Measurements from ENCODE around the gene C16orf74. TPM values are rescaled to one million over a fixed set of nuclear protein-coding genes. Genes with fewer than 3 reads are reported as not detected.

C16orf74 gene
- total RNA-seq, 1 experiment from 2014 or later, result 68.5 TPM

GRCh38 chr16:85668676-85669424 is 82.0 kb downstream of the C16orf74 start:
- Mint-ChIP-seq H3K27ac (ENCODE audit: low read depth, unreplicated experiment) (no peak overlapping the region), H3K4me1 (ENCODE audit: insufficient read depth, unreplicated experiment) (no peaks in the 10 kb centered on the region), H3K36me3 (ENCODE audit: insufficient read depth, unreplicated experiment) (peaks cover 79% of the 10 kb centered on the region), H3K4me3 (ENCODE audit: unreplicated experiment) (no peak overlapping the region), H3K27me3 (ENCODE audit: insufficient read depth, unreplicated experiment) (no peaks in the 10 kb centered on the region), H3K9me3 (ENCODE audit: unreplicated experiment) (no peaks in the 10 kb centered on the region)
- BruUV-seq (replicated peaks), result no TSS peak
- no peak for DNase-seq (ENCODE audit: unreplicated experiment)
- TF ChIP-seq CTCF (IDR thresholded peaks at IDR 0.05; ENCODE audit: unreplicated experiment), result no peak
- POLR2A ChIA-PET, result interaction anchor here (0.6 kb wide), 1 partner anchor 1477 kb away, joined by 3 read pairs; no protein-coding TSS in a partner anchor
- CTCF ChIA-PET, result interaction anchor here (0.8 to 1.1 kb wide), 2 partner anchors 9 to 53 kb away, joined by 3 to 4 read pairs; no protein-coding TSS in a partner anchor
- intact Hi-C loops (cut with micrococcal nuclease), result no loop called here

- Mint-ChIP-seq H3K4me1 (ENCODE audit: insufficient read depth, unreplicated experiment) (no peaks in the 10 kb centered on the region), H3K4me3 (ENCODE audit: unreplicated experiment) (no peak overlapping the region), H3K36me3 (ENCODE audit: insufficient read depth, unreplicated experiment) (peaks cover 78% of the 10 kb centered on the region), H3K27me3 (ENCODE audit: insufficient read depth, unreplicated experiment) (no peaks in the 10 kb centered on the region), H3K9me3 (ENCODE audit: unreplicated experiment) (no peaks in the 10 kb centered on the region), H3K27ac (ENCODE audit: low read depth, unreplicated experiment) (no peak overlapping the region)
- no peak for DNase-seq (ENCODE audit: unreplicated experiment)
- no TSS peak for BruUV-seq (replicated peaks)
- ChIA-PET CTCF (interaction anchor here (0.8 to 1.1 kb wide), 2 partner anchors 8 to 52 kb away, joined by 3 to 4 read pairs; no protein-coding TSS in a partner anchor), POLR2A (interaction anchor here (0.6 kb wide), 1 partner anchor 1478 kb away, joined by 3 read pairs; no protein-coding TSS in a partner anchor)
- intact Hi-C loops (cut with micrococcal nuclease), result no loop called here
- no peak for TF ChIP-seq CTCF (IDR thresholded peaks at IDR 0.05; ENCODE audit: unreplicated experiment)
Measured at GRCh38 chr16:85667841-85668413, 83.0 kb downstream of the C16orf74 start.

GRCh38 chr16:85667261-85667660 is 83.6 kb downstream of the C16orf74 start:
- H3K36me3 Mint-ChIP-seq (ENCODE audit: insufficient read depth, unreplicated experiment), result peaks cover 78% of the 10 kb centered on the region
- no TSS peak for BruUV-seq (replicated peaks)
- CTCF ChIA-PET, result interaction anchor here (1.1 kb wide), 1 partner anchor 52 kb away, joined by 4 read pairs; no protein-coding TSS in a partner anchor
- no peaks in the 10 kb centered on the region for H3K9me3 Mint-ChIP-seq (ENCODE audit: unreplicated experiment)
- TF ChIP-seq CTCF (IDR thresholded peaks at IDR 0.05; ENCODE audit: unreplicated experiment), result no peak
- no peaks in the 10 kb centered on the region for H3K27me3 Mint-ChIP-seq (ENCODE audit: insufficient read depth, unreplicated experiment)
- H3K27ac Mint-ChIP-seq (ENCODE audit: low read depth, unreplicated experiment), result no peak overlapping the region
- POLR2A ChIA-PET, result no interaction called here
- intact Hi-C loops (cut with micrococcal nuclease), result no loop called here
- DNase-seq (ENCODE audit: unreplicated experiment), result no peak
- H3K4me3 Mint-ChIP-seq (ENCODE audit: unreplicated experiment), result no peak overlapping the region
- no peaks in the 10 kb centered on the region for H3K4me1 Mint-ChIP-seq (ENCODE audit: insufficient read depth, unreplicated experiment)

- no peak for DNase-seq (ENCODE audit: unreplicated experiment)
- ChIA-PET POLR2A (no interaction called here), CTCF (interaction anchor here (0.6 kb wide), 1 partner anchor 885 kb away, joined by 3 read pairs; no protein-coding TSS in a partner anchor)
- H3K4me1 Mint-ChIP-seq (ENCODE audit: insufficient read depth, unreplicated experiment), result no peaks in the 10 kb centered on the region
- no TSS peak for BruUV-seq (replicated peaks)
- H3K27ac Mint-ChIP-seq (ENCODE audit: low read depth, unreplicated experiment), result no peak overlapping the region
- H3K9me3 Mint-ChIP-seq (ENCODE audit: unreplicated experiment), result no peaks in the 10 kb centered on the region
- H3K36me3 Mint-ChIP-seq (ENCODE audit: insufficient read depth, unreplicated experiment), result peaks cover 78% of the 10 kb centered on the region
- no peak for TF ChIP-seq CTCF (IDR thresholded peaks at IDR 0.05; ENCODE audit: unreplicated experiment)
- no peak overlapping the region for H3K4me3 Mint-ChIP-seq (ENCODE audit: unreplicated experiment)
- H3K27me3 Mint-ChIP-seq (ENCODE audit: insufficient read depth, unreplicated experiment), result no peaks in the 10 kb centered on the region
- intact Hi-C loops (cut with micrococcal nuclease), result no loop called here
Measured at GRCh38 chr16:85665929-85666328, 85.0 kb downstream of the C16orf74 start.
